Forelimb muscle (tissue), 1 donor: ENCODE results near the gene DOLPP1. TPM values are rescaled to one million over a fixed set of nuclear protein-coding genes. Genes with fewer than 3 reads are reported as not detected.
"Not testable (repeated sequence)": the region's sequence is repeated elsewhere in the genome, so short reads cannot be mapped to it uniquely, and the experiment has no call there.

Source experiments
- DNase-seq: peaks from one replicate; pipeline ENCODE4 v3.0.0-alpha.2; 2013; ENCODE audit warnings: low read depth
- polyA plus RNA-seq: library from polyadenylated mRNA; unstranded; fragments of 120-200 nt; gene quantifications from one replicate; pipeline ENCODE4 v1.2.1, GENCODE V29; 2013; ENCODE audit not compliant: insufficient read length

The DOLPP1 gene
- polyA plus RNA-seq, 1 donor = 7.7 TPM

DNA sequence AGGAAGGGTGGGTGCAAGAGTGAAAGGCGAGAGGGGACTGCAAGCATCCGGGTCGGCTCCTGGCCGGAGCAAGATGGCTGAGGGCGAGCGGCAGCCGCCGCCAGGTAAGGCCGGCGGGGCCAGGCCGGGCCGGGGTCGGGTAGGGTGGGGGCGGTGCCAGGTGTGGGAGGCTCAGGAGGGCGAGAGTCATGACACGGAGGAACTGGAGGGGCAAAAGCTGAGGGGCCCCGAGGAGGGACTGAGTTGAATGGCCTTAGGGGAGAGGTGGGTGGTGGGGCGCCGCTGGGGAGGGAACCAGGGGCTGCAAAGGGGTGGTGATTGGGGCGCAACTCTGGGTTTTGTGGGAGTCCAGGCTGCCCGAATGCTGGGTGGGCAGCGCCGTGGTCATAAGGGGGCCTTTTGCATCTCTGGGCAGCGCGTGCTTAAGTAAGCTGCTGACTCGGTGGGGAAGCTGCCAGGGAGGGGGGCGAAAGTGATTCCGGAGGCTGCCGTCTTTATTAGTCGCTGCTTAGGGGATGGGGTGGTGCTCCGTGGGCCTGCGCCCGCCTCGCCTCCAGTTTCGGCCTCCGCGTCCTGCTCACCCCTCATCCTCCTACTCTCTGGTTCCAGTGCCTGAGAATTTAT is 30.7 kb downstream of the DOLPP1 start:
- DNase-seq = no peak

DNA sequence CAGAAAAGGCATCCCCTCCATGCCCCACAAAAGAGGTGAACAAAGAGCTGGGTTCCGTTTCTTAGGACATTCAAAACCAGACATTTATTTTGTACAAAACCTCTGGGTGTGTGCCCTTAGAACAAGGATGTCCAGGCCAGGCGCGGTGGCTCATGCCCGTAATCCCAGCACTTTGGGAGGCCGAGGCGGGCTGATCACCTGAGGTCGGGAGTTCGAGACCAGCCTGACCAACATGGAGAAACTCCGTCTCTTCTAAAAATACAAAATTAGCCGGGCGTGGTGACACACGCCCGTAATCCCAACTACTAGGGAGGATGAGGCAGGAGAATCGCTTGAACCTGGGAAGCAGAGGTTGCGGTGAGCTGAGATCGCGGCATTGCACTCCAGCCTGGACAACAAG is 31.6 kb downstream of the DOLPP1 start:
- not testable (repeated sequence) for DNase-seq

DNA sequence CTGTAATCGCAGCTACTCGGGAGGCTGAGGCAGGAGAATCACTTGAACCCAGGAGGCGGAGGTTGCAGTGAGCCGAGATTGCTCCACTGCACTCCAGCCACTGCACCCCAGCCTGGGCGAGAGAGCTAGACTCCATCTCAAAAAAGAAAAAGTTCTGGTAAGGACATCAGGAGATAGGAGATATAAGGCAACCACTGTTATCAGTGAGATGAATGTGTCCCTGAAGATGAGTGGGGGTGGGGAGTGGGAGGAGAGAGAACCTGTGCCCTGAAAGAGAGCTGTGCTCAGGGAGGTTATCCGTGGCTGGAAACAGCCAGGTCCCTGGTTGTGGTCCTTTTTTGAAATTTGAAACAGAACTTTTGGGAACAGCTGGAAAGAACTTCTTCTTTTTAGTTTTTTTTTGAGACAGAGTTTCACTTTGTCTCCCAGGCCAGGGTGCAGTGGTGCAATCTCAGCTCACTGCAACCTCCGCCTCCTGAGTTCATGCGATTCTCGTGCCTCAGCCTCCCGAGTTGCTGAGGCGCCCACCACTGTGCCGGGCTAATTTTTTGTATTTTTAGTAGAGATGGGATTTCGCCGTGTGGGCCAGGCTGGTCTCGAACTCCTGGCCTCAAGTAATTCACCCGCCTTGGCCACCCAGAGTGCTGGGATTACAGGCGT is 32.9 kb downstream of the DOLPP1 start:
- no peak for DNase-seq

DNA sequence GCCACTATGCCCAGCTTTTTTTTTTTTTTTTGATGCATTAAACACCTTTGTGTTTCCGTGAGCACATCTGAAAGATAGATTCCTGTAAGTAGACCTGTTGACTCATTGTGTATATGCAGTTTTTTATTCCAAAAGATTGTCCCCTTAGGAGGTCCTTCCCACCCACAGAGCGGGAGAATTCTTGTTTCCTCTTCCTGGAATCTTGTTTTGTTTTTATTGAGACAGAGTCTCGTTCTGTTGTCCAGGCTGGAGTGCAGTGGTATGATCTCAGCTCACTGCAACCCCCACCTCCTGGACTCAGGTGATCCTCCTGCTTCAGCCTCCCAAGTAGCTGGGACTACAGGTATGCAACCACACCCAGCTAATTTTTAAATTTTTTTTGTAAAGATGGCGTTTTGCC is 37.9 kb downstream of the DOLPP1 start:
- no peak for DNase-seq

DNA sequence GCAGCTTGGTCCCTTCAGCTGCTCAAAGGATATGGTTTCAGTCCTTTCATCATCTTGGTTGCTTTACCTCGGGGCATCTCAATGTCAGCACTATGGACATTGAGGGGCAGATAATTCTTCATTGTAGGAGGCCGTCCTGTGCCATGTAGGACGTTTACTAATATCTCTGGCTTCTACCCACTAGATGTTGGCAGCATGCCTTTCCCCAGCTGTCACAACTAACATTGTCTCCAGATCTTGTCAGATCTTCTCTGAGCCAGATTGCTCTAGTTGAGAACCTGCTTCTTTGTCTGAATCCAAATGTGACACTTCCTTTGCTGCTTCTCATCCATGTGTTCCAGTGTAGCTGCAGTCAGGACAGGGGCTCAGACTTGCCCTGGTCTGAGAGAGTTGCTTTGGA is 40.6 kb downstream of the DOLPP1 start:
- no peak for DNase-seq

DNA sequence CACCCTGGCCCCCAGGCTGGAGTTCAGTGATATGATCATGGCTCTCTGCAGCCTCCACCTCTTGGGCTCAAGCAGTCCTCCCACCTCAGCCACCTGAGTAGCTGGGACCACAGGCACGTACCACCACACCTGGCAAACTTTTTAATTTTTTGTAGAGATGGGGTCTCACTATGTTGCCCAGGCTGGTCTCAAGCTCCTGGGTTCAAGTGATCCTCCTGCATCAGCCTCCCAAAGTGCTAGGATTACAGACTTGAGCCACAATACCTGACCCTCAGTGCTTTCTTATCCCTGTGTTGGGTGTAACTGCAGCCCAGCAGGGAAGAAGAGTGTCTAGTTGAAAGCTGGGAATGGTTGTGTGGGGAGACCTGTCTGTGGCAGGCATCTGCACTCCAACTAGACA is 41.2 kb downstream of the DOLPP1 start:
- no peak for DNase-seq

DNA sequence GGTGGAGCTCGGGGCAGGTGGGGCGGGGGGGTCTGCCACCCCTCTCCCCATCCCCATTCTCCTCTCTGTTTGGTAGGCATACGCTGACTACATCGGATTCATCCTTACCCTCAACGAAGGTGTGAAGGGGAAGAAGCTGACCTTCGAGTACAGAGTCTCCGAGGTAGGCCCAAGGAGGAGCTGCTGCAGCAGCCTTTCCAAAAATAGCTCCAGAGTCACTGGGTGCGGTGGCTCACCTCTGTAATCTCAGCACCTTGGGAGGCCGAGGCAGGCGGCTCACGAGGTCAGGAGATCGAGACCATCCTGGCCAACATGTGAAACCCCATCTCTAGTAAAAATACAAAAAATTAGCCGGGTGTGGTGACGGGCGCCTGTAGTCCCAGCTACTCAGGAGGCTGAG is 42.1 kb downstream of the DOLPP1 start:
- DNase-seq = not testable (repeated sequence)

DNA sequence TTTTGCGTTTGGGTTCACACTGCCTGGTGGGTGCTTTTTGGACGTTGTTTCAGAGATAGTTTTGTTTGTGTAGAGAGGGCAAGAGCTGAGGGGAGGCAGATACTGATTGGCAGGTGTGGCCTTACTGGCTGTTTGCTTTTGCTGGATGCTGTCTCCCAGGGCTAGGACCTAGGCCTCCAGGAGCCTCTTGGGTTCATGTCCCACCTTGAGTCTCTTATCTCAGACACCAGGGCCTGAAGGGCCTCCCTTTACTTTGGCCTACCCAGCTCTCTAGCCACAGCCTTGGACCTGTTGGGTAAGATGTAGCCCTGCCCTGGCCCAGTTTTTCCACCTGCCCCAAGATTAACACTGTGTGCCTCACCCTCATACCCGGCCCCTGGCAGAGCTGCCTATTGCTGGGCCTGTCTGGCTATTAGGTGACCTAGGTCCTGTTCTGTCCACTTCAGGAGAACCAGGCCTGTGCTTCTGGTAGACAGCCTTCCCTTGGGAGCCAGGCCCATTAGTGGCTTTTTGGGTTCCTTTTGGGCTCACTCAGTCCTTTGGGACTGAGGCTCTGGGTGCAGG is 43.7 kb downstream of the DOLPP1 start:
- no peak for DNase-seq

DNA sequence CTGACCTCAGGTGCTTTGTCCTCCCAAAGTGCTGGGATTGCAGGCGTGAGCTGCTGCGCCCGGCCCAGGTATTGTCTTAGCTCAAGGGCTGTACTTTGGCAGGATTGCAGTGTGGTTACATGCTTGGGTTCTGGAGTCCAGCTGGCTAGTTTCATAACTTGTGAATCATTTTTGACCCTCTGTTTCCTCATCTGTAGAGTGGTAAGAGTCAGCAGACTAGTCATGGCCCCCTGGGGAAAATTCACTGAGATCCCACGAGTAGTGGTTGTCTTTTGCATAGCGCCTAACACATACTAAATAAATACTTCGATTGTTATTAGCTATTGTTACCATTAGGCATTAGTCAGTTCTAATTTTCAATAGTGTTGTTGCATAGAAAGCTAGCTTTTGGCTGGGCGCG is 44.6 kb downstream of the DOLPP1 start:
- DNase-seq = no peak

DNA sequence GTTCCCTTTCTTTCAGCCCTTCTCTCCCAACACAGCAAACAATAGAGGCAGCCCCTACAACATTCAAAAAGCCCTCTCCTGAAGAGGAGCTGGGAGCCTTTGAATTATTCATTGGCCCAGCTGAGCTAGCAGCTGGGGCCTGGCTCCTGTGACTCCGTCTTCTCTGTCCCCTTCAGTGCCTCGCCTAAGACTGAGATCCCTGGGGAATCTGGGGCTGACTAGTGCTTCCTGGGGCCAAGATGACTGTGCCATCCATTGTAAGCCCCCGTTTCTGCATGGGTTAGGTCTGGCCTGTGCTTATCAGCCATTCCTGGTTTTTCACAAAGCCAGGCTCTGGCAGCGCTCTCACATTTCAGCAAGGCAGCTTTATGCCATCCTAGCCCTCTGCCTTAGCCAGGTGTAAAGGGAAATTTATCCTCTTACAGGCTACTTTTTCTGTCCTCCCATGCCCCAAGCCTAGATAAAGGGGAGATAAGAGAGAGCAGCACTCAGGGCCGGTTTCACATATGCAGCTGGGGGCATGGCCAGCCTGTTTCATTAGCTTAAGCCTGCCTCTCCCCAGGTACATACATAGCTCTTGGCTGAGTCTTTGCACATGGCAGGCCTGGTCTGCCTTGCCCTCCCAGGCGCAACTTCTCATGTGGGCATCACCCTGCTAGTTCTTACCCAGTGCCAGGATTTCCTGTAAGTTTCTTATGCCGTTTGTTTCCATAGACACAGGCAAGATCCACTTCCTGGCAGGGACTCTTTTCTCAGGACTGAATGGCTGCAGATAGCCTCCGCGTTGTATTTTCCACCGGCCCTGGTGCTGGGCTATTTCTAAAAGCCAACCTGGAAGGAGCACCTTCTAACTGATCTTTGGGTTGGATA is 46.1 kb downstream of the DOLPP1 start:
- no peak for DNase-seq

DNA sequence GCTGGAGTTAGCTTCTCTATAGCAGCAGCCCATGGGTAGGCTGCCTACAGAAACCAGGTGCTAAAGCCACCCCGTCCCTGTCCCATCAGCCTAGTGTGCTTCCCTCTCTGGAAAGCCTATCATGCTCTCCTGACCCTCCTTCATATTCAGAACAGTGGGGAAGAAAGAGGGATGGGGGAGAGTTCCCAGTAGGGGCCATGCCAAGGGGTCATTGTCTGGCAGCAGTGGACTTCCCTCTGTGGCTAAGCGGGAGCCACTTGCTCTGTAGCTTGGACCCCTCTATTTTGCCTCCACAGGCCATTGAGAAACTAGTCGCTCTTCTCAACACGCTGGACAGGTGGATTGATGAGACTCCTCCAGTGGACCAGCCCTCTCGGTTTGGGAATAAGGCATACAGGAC is 47.8 kb downstream of the DOLPP1 start:
- DNase-seq = no peak

DNA sequence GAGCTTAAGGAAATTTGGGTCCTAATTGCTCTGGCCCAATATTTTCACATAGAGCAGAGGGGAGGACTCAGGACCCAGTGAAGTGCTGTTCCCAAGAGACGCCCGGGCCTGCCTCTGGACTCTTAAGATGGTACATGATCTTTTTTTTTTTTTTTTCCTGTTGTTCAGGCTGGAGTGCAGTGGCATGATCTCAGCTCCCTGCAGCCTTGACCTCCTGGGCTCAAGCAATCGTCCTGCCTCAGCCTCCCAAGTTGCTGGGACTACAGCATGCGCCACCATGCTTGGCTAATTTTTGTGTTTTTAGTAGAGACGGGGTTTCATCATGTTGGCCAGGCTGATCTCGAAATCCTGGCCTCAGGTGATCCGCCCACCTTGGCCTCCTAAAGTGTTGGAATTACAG is 49.4 kb downstream of the DOLPP1 start:
- DNase-seq = not testable (repeated sequence)

DNA sequence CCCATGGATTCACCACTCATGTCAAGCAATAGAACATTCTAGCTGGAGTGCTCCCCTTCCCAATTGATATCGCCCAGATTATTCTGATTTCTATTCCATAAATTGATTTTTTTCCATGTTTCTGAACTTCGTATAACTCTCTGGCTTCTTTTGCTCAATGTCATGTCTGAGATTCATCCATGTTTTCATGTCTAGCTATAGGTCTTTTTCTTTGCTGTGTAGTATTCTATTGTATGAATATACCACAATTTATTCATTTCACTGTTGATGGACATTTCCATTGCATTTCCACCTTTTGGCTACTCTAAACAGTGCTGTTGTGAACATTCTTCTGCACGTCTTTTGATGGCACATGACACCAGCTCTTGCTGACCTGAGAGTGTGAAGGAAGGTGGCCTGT is 49.9 kb downstream of the DOLPP1 start:
- DNase-seq = no peak

DNA sequence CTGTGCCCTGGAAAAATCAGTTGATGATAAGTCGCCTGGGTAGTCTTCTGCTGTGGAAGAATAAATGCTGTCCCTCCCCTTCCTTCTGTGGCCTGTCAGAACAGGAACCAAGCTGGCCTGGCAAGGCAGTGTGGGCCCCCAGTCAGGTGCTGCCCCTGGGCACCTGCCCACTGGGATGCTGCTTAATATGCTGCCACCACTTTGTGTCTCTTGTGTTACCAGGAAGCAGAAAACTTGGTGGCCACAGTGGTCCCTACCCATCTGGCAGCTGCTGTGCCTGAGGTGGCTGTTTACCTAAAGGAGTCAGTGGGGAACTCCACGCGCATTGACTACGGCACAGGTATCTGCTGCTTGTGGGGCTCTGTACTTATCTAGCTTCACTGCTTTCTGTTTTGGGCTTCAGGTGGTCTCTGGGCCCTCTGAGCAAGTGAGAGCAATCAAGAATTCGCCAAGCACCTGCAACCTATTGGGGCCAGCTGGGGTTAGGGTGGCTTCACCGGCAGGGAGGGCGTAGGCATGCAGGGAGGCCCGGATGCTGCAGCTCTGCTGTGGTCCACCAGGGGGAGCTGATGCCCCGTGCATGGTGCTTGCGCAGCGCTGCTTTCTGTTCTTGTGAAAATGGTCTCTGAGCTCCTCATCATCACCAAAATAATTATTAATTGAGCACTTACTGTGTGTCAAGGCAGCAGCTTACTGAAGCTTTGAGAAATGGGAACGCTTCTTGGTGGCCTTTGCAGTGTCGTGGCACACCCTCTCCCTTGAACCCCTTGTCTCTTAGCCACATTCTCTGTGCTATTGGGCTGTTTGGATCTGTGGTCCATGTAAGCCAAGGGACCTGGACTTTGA is 50.6 kb downstream of the DOLPP1 start:
- DNase-seq = no peak

DNA sequence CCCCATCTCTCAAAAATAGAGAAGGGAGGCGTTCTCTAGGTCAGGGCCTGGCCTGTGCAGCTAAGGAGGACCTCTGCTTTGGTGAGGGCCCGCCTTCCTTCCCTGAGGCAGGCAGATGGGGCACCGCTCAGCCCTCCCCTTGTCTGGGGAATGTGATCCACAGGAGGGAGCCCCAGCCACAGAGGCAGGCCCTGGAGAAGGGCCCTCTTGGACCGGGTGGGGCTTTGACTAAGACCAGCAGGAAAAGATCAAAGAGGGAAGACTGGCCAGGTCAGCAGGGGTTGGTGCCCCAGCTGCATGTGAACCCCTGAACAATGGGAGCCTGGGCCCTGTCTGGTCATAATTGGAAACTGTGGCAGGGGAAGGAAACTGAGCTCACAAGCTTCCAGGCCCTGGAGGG is 52.2 kb downstream of the DOLPP1 start:
- no peak for DNase-seq

DNA sequence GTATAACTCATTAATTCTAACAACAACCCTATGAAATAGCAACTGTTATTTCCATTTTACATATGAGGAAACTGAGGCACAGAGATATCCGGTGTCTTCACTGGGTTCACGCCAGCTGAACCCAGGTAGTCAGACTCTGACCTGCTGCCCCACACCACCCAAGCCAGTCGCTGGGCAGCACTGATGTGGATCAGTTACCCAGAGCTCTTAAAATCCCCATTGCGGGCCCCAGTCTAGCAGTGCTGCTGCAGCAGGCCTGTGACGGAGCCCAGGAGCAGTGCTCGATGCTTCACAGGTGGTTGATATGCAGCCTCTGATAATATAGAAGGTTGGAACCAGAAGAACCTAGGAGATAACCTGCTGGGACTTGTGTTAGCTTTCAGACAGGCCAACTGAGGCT is 54.6 kb downstream of the DOLPP1 start:
- no peak for DNase-seq

DNA sequence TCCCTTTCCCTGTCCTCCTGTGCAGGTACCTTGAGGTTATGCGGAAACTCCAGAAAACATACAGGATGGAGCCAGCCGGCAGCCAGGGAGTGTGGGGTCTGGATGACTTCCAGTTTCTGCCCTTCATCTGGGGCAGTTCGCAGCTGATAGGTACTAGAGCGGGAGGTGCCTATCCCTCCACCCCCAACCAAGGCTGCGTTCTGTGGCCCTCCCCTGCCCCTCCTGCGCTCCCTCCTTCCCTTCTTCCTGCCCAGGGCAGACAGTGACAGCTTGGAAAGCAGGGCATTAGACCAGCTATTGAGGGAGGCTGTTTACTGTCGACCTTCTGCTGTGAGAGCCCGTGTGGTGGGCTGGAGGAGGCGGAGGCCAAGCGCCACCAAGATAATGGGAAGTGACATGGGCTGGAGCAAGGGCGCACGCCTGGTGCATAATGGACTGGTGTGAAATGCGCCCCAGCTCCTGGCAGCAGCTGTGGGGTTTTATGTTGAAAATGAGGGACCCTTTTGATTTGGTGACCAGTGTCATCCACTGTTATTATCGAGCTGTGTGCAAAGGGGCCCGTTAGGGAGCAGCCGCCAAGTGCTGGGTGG is 55.6 kb downstream of the DOLPP1 start:
- DNase-seq = no peak

DNA sequence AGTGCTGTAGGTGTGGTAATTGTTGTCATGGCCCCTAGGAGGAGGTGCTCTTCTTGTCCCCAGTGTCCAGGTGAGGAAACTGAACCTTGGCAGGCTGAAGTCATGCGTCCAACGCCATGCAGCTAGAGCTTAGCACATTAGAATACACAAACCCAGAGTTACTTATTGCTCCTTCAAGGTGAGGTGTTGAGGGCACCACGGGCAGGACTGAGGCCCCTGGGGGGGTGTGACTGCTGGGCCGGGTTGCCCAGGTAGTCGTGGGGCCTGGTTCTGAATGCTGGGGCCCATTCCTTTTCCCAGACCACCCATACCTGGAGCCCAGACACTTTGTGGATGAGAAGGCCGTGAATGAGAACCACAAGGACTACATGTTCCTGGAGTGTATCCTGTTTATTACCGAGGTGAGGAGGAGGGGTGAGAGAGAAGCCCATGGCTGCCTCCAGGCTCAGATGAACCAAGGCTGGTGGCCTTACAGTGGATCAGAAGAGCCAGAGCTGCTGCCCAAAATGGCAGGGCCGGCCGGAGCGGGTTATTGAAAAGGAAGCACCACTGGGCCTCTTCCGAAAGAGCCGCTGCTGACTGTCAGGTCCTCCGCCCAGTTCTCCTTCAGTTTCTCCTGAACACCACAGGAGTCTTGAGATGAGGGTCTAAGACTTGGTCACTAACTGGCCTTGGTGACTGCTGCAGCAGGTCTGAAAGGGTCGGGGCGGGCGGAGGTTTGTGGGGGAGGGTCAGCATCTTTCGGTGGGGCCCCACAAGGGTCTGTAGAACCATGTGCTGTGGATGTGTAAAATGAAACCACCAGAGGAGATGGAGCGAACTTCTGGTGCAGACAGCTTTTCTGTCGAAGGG is 56.6 kb downstream of the DOLPP1 start:
- DNase-seq = no peak

DNA sequence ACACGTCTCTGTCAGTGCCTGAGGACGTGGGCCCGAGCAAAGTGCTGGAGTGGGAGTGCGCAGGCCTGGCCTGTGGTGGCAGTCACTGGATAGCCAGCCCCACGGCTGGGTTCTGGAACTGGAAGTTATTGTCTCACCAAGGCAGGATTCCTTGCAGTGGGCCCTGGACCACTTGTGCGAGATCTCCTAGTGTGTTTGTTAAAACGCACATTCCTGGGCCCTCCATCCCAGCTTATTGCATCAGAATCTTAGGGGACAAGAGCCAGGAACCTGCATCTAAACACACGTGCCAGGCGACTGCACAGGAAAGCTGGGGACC is 57.2 kb downstream of the DOLPP1 start:
- no peak for DNase-seq

DNA sequence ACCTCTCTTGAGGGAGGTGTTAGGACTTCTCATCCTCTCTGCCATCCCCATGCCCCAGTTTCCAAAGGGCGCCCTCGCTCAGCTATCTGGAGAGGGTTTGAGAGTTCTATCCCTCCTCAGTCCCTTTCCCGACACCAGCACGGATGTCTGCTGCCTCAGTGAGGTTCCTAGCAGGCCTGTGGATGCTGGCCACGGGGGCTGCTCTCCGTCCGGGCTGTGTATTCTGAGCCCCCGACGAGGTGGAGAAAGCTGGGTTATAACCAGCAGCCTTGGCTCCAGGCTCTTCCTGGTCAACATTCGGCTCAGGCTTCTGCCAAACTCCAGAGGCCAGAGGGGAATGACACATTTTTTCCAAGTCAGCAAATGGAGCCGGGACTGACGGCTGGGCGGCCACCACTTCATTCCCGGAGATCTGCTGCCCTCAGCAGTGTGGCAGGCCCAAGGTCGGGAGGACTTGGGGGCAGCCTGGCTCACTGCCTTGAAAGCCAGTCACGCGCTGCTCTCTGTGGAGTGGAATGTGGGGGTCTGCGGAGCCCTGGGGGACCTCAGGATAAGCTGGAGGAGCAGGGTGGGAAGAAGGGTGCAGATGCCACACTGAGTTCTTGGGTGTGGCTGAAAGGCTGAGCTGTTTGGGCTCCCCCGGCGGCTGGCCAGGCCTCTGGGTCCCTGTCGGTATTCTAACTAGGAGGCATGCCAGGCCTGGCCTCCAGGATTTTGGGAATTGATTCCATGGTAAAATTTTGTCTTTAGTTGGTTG is 57.7 kb downstream of the DOLPP1 start:
- no peak for DNase-seq
